DMS53 treated with DMSO at 0.1 percent for 48 hours (cell line): Measurements from ENCODE around the gene GNAT1.
"Not testable (repeated sequence)": the region's sequence is repeated elsewhere in the genome, so short reads cannot be mapped to it uniquely, and the experiment has no call there.

Source experiments
- DNase-seq: peaks from one replicate; lab custom pipeline; 2025; ENCODE audit not compliant: unreplicated experiment; lab: John Stamatoyannopoulos, UW

Gene GNAT1

DNA sequence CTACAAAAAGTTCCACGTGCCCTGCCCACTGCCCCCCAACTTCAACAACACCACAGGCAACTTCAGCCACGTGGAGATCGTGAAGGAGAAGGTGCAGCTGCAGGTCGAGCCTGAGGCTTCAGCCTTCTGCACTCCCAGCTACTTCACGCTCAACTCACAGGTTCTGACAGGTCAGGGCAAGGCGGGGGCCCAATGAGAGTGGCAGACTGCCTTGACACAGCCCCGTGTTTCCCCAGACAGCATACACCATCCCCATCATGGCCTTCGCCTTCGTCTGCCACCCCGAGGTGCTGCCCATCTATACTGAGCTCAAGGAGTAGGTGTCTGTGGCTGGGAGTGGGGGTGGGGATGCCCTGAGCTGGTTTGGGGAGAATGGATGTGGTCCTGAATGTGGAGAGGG lies 26.3 kb downstream of the GNAT1 start:
- DNase-seq, result no peak

GRCh38 chr3:50218448-50218847 lies 27.0 kb downstream of the GNAT1 start:
- DNase-seq, result no peak

GRCh38 chr3:50219285-50219684 lies 27.9 kb downstream of the GNAT1 start:
- no peak for DNase-seq

GRCh38 chr3:50220109-50220508 lies 28.7 kb downstream of the GNAT1 start:
- DNase-seq, result no peak

- DNase-seq, result no peak
Observed at GRCh38 chr3:50221051-50221410, 29.6 kb downstream of the GNAT1 start.

DNA sequence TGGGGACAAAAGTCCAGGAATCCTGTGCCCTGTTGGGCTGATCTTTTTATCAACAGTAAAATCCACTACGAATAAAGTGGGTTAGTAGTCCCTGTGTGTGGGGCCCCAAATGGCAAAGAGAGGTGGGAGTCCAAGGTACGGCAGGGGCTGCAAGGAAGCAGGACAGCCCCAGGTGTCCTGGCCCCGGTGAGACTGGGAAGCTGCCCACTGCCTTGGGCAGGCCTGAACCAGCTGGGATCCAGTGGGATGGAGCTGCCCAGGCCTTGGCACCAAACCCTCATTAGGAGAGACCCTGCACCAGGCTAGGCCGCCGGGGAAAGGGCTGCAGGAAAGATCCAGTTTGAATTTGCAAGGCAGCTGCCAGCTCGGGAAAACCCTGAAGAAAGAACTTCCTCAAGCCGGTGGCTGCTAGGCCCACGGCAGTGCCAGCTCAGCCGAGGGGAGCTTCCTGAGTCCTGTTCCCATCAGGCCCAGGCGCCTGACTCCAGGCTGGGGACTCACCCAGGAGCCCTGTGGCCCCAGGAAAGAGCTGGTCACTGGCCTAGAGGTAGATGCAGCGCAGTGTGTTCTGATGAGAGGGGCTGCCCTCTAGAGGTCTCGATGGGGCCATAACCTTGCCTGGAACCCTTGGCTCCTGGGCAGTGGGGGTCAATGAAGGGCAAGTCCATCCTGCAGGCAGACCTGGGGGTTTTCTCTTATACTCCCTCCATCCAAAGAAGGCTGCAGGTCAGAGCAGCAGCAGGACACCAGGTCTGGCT lies 30.2 kb downstream of the GNAT1 start:
- DNase-seq, result no peak

DNA sequence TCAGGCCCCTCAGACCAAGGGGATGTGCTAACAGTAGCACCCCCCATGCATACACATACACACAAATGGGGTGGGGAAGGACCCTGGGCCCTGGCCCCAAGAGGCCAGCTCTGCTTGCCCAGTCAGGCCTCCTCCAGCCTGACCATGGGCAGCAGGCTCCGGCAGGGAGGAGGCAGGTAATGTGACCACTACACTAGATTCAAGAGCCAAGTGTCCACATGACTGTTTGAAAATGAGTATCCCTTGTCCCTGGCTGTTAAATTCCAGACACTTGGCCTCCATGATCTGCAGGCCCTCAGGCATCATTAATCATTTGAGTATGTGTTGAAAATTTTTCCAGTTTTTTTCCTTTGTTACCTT lies 30.7 kb downstream of the GNAT1 start:
- no peak for DNase-seq

DNA sequence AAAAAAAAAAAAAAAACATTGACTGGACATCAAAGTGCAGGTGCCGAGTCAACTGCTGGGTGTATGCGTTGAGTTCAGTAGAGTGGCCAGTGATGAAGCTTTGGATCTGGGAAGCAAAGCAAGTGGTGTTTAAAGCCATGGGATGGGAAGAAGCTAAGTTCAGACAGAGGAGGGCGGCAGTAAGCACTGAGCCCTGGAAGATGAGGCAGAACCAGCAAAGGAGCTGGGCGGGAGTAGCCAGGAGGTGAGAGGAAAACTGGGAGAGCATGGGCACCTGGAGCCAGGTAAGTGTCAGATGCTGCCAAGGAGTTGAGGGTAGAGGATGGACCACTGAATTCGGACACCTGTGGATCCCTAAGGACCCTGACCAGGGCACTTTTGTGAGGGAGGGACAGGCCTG lies 33.2 kb downstream of the GNAT1 start:
- DNase-seq, result no peak

- DNase-seq, result no peak
Observed at GRCh38 chr3:50226888-50227389, 35.5 kb downstream of the GNAT1 start.

GRCh38 chr3:50227390-50228183 lies 36.2 kb downstream of the GNAT1 start:
- DNase-seq, result peak; percentile 26

- DNase-seq, result not testable (repeated sequence)
Observed at GRCh38 chr3:50228184-50228763, 36.9 kb downstream of the GNAT1 start.

- no peak for DNase-seq
Observed at GRCh38 chr3:50229490-50229889, 38.1 kb downstream of the GNAT1 start.

DNA sequence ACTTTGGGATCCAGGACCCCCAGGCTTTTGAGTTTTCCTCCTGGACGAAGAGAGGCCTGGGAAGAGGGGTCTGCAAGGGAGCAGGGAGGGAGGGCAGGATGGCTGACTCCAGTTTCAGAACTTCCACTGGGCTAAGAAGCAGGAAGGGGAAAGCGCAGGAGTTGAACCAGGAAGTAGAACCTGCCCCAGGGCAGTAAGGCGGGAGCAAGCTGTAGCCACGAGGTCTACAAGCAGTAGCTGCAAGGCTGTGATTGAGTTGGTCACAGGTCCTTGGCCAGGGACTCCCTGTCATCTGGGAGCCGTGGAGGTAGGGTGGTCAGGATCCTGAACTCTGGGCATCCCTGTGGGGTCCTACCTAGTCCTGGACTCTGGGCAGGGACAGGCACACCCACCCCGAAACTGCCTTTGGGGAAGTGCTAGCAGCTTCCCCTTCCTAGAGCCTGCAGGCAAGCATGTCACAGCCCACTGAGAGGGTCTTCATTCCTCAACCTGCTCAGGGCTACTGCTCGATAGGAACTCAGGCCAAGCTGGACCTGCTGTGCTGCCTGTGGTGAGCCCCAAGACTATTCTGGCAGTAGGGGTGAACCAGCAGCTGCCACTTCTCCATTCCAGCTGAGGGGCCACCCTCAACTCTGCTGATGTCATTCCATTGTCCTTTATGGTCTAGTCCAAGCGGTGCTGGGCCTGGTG lies 38.8 kb downstream of the GNAT1 start:
- DNase-seq, result no peak

GRCh38 chr3:50230794-50231125 lies 39.4 kb downstream of the GNAT1 start:
- no peak for DNase-seq

DNA sequence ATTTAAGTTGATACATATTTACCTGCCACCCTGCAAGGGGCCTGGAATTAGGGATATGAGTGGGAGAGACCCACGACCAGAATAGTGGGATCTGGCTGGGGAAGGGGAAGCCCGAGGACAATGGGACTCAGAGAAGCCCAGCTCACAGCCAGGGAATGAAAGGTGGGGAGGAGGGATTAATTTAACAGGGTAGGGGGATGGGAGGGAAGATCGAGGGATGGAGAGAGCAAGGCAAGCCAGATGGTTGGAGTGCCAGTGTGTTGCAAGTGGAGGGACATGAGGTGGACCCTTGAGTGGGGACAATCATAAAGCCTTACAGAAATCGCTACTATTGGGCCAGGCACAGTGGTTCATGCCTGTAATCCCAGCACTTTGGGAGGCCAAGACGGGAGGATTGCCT lies 40.2 kb downstream of the GNAT1 start:
- no peak for DNase-seq

- no peak for DNase-seq
Observed at GRCh38 chr3:50232303-50232702, 40.9 kb downstream of the GNAT1 start.

- no peak for DNase-seq
Observed at GRCh38 chr3:50233176-50233575, 41.8 kb downstream of the GNAT1 start.

DNA sequence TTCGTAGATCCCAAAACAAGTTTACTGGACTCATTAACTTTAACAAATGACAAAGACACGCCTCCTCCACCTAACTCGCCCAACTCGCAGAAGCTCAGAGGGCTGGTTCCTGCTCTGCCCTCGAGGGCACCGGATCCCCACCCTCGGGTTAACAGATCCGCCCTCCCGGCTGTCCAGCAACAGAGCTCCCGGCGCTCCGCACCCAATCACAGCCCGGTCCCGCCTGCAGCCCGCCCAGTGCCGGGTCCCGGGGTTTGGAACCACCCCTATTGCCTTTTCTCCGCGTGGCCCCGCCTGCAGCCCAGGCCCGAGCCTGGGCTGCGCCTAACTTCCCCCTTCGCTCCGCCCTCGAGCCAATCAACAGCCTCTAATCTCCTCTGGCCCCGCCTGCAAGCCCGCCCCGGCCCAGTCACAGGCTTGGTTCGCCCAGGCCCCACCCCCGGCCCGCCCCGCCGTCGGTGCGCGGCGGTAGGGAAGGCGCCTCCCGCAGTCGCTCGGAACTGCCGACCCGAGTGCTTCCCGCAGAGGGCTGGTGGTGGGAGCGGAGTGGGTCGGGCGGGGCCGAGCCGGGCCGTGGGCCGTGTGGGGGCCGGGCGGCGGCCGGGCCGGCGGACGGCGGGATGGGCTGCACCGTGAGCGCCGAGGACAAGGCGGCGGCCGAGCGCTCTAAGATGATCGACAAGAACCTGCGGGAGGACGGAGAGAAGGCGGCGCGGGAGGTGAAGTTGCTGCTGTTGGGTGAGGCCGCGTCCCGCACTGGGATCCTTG lies 44.5 kb downstream of the GNAT1 start, which contains the start of gene GNAI2:
GNAI2 (plus strand) TSS at position 489 of the 768 bp plus-strand sequence; CDS start at position 621, 132 bp downstream.
- peak; percentile 69 for DNase-seq

DNA sequence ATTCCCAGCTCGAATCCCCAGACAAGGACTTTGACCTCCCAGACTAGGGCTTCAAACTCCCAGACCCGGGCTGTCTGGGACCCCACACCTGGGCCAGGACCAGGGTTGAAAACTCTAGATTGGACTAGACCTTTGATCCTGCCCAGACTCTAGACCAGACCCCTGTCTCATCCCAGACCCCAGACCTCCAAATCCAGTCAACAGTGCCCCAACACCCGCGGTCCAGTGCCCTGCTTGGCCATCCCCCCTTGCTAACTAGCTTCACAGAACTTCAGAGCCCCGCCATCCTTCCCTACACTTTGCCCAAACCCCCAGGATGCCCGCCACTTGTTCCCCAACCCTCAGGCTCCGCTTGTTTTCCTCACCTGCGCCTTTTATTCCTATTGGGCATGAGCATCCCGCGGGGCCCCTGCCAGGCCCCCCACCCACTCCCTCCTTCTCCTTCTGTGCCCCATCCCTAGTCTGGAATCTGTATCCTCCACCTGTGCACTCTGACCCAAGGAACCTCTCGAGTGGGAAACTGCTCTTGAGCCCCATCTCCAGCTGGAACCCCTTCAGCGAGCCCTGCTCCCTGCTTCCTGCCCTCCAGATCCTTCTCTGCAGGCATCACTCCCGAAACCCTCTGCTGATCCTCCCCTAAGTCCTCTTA lies 45.2 kb downstream of the GNAT1 start:
- DNase-seq, result no peak

DNA sequence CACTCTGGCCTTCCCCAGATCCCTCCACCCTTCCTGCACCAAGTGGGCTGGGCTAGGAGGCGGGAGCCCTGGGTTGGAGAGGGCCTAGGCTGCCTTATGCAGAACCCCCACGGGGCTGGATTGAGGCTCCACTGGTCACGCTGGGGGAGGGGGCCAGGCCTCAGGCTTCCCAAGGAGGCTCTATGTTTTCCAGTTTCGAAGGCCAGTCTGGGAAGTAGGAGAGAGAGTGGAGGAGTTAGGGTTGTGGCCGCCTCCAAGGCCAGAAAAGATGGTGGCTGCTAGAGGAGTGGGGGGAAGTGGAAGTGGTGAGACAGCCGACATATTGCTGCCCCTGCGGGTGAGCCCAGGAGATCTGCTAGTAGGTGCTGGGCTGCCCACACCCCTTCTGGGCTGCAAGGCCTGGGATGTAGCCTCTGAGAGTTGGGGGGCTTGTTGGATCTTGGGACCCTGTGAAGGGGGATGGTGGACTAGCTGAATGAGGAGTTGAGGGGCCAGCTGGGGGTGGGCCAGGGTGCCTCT lies 45.8 kb downstream of the GNAT1 start:
- no peak for DNase-seq
